K562 (cell line): ENCODE data around the gene ZFP36. TPM values are rescaled to one million over a fixed set of nuclear protein-coding genes. Genes with fewer than 3 reads are reported as not detected.

ENCODE experiments used
- ATAC-seq: fragments of 200-7000 bp; cut with Tn5 transposase; 3 replicates; pipeline ENCODE4 v1.9.1; 2020; ENCODE audit warnings: moderate library complexity
- BruUV-seq: library from RNA; stranded (reverse); fragments of 400-500 nt; replicated peaks from 2 replicates; lab custom pipeline; 2021; lab: Mats Ljungman, UMichigan
- CTCF ChIA-PET: fragments of 300-600 bp; formaldehyde crosslinking; extraction: SDS; loops from one replicate; lab custom pipeline; 2021; ENCODE audit warnings: low intra/inter-chr PET ratio; lab: Yijun Ruan, JAX
- POLR2A ChIA-PET: fragments of 300-600, 350-650 bp; sonication (Branson Sonifier 250); formaldehyde crosslinking; extraction: SDS; loops from one replicate; lab custom pipeline; 2021; ENCODE audit warnings: antibody characterized with exemption, inconsistent platforms; lab: Yijun Ruan, JAX
- DNase-seq, 4 experiments: peaks; one replicate each; pipeline versions ENCODE4 v3.0.0 to v3.0.0-alpha.2; 2011 to 2018; ENCODE audit warnings: low spot score in 3 of 4, mixed read lengths in 3 of 4; ENCODE audit errors: extremely low read depth in 1 of 4
- FAIRE-seq: peaks from 2 replicates; lab custom pipeline; 2011; peaks lifted over from hg19 to GRCh38; lab: Jason Lieb, UNC
- H2AFZ ChIP-seq: 2 replicates; pipeline ENCODE4 v1.6.0; 2011; ENCODE audit warnings: low read depth, low read length, control low read depth, inconsistent platforms
- H3K27ac ChIP-seq: fragments of 200-600 bp; 3 replicates; pipeline ENCODE4 v1.8.0; 2011; ENCODE audit warnings: low read depth, mild to moderate bottlenecking, control low read depth, inconsistent platforms, low read length, moderate library complexity, mixed read lengths; ENCODE audit errors: extremely low read depth
- H3K27me3 ChIP-seq, 2 experiments: fragments of 300-600 bp in 1 of 2; 2 replicates in 1 of 2; 3 replicates in 1 of 2; pipeline versions ENCODE4 v1.6.0 to v1.8.0; 2011; ENCODE audit warnings: inconsistent platforms in 2 of 2, low read length in 2 of 2, mild to moderate bottlenecking in 1 of 2, mixed read lengths in 1 of 2, moderate library complexity in 1 of 2; ENCODE audit not compliant: control insufficient read depth in 2 of 2, insufficient read depth in 2 of 2
- H3K36me3 ChIP-seq: fragments of 300-600 bp; 3 replicates; pipeline ENCODE4 v1.8.0; 2011; ENCODE audit warnings: mild to moderate bottlenecking, low read length, inconsistent platforms; ENCODE audit not compliant: control insufficient read depth, insufficient read depth
- H3K4me1 ChIP-seq, 2 experiments: fragments of 200-600 bp in 1 of 2; replicated peaks in 1 of 2; 2 replicates in 1 of 2; 3 replicates in 1 of 2; pipeline versions ENCODE4 v1.5.1 to v1.8.0; 2011; ENCODE audit warnings: inconsistent platforms in 2 of 2, low read length in 2 of 2, mild to moderate bottlenecking in 1 of 2, mixed read lengths in 1 of 2, moderate library complexity in 1 of 2; ENCODE audit not compliant: control insufficient read depth in 2 of 2, insufficient read depth in 2 of 2
- H3K4me2 ChIP-seq: 2 replicates; pipeline ENCODE4 v1.6.1; 2011; ENCODE audit warnings: low read length, control low read depth, inconsistent platforms, mixed read lengths; ENCODE audit not compliant: insufficient read depth
- H3K4me3 ChIP-seq: fragments of 200-600 bp; sonication (generic), shearing (Covaris generic); 2 replicates; pipeline ENCODE4 v1.5.1; 2016; ENCODE audit warnings: control low read depth, inconsistent platforms
- H3K79me2 ChIP-seq: fragments of 200-600 bp; 3 replicates; pipeline ENCODE4 v1.8.0; 2011; ENCODE audit warnings: low read length, inconsistent platforms; ENCODE audit not compliant: control insufficient read depth, insufficient read depth
- H3K9ac ChIP-seq, 2 experiments: 2 replicates each; pipeline versions ENCODE4 v1.6.0 to v1.6.1; 2011; ENCODE audit warnings: low read depth in 2 of 2, low read length in 2 of 2, control low read depth in 1 of 2, inconsistent platforms in 1 of 2, mild to moderate bottlenecking in 1 of 2, mixed read lengths in 1 of 2; ENCODE audit not compliant: insufficient read depth in 1 of 2
- H3K9me1 ChIP-seq: one replicate; pipeline ENCODE4 v1.6.0; 2011; ENCODE audit warnings: inconsistent platforms, mild to moderate bottlenecking, low read length, moderate library complexity; ENCODE audit not compliant: control insufficient read depth, insufficient read depth
- H3K9me3 ChIP-seq: replicated peaks from 2 replicates; pipeline ENCODE4 v1.5.1; 2011; ENCODE audit warnings: low read depth, low read length, inconsistent platforms; ENCODE audit not compliant: control insufficient read depth, insufficient read depth
- H4K20me1 ChIP-seq: replicated peaks from 2 replicates; pipeline ENCODE4 v1.6.1; 2011; ENCODE audit warnings: low read length, inconsistent platforms, mixed read lengths; ENCODE audit not compliant: control insufficient read depth, insufficient read depth
- ASH1L ChIP-seq: fragments of 450-650 bp; IDR thresholded peaks from 2 replicates; pipeline ENCODE4 v1.6.1; 2018; ENCODE audit warnings: borderline replicate concordance, mild to moderate bottlenecking, low read depth; ENCODE audit not compliant: partially characterized antibody
- C11orf30 ChIP-seq: fragments of 450-650 bp; IDR thresholded peaks from 2 replicates; pipeline ENCODE4 v1.6.1; 2016; ENCODE audit warnings: low read depth, mild to moderate bottlenecking
- CAMTA2 ChIP-seq: fragments of 250-450 bp; sonication (Bioruptor Pico); conservative IDR thresholded peaks from 2 replicates; pipeline ENCODE4 v1.5.1; 2022
- MAFG ChIP-seq: fragments of 450-650 bp; conservative IDR thresholded peaks from 2 replicates; pipeline ENCODE4 v1.6.1; 2016; ENCODE audit warnings: missing genetic modification characterization, missing compliant biosample characterization
- NUFIP1 ChIP-seq: fragments of 450-650 bp; IDR thresholded peaks from 2 replicates; pipeline ENCODE4 v1.6.1; 2018; ENCODE audit not compliant: partially characterized antibody
- RBFOX2 ChIP-seq: fragments of 200-400 bp; formaldehyde crosslinking; IDR thresholded peaks from 2 replicates; pipeline ENCODE4 v1.6.1; 2017; ENCODE audit warnings: low read depth, mild to moderate bottlenecking, low read length, moderate library complexity
- SLC30A9 ChIP-seq: fragments of 250-450 bp; sonication (Bioruptor Pico); IDR thresholded peaks from 2 replicates; pipeline ENCODE4 v1.8.0; 2022; ENCODE audit warnings: mild to moderate bottlenecking, moderate library complexity
- ZBTB33 ChIP-seq: sonication (generic); formaldehyde crosslinking; IDR thresholded peaks from 2 replicates; pipeline ENCODE4 v1.8.1; 2023; ENCODE audit warnings: mild to moderate bottlenecking, missing genetic modification reagents
- ZNF280A ChIP-seq: fragments of 450-650 bp; IDR thresholded peaks from 2 replicates; pipeline ENCODE4 v1.6.1; 2018; ENCODE audit warnings: mild to moderate bottlenecking, low read depth; ENCODE audit not compliant: partially characterized antibody
- ZNF316 ChIP-seq: fragments of 450-650 bp; IDR thresholded peaks from 2 replicates; pipeline ENCODE4 v1.6.1; 2016
- WGBS: fragments of 100-300 bp; shearing (Covaris generic); methylation state at CpG from one replicate; pipeline ENCODE4 v1.1.6; 2016; ENCODE audit warnings: low coverage, mixed read lengths; ENCODE audit not compliant: insufficient coverage; ENCODE audit errors: missing lambda C conversion rate; 5-methylcytosine and 5-hydroxymethylcytosine counted together
- in situ Hi-C: fragments of 300-500 bp; cut with MboI; formaldehyde crosslinking; loops from 4 replicates; pipeline ENCODE4 v1.15.0; 2018; ENCODE audit warnings: inconsistent platforms, mixed read lengths
- intact Hi-C: fragments of 100-400 bp; cut with micrococcal nuclease; formaldehyde crosslinking; loops from 2 replicates; pipeline ENCODE4 v1.14.2; 2022
- polyA plus RNA-seq, 8 experiments: library from polyadenylated mRNA; depleted of rRNA in 4 of 8; stranded (reverse) in 5 of 8; unstranded in 3 of 8; fragments of >200 nt; fragmentation: Nextera tagmentation in 2 of 8; fragmentation: Illumina TruSeq in 1 of 8; extraction: Ambion mirVana in 2 of 8; extraction: Trizol in 1 of 8; gene quantifications; 2 replicates each; pipeline versions ENCODE4 v1.2.1 to v1.2.3, GENCODE V29; 2011 to 2014; ENCODE audit warnings: inconsistent platforms in 1 of 8, missing spikeins in 1 of 8
- total RNA-seq, 7 experiments: library from RNA; depleted of rRNA in 6 of 7; stranded (reverse); fragments of >200 nt in 6 of 7; fragmentation: Illumina TruSeq in 2 of 7; extraction: Trizol in 2 of 7; gene quantifications; 2 replicates each; pipeline versions ENCODE4 v1.2.1 to v1.2.3, GENCODE V29; 2011 to 2021; ENCODE audit warnings: low replicate concordance in 1 of 7

The ZFP36 gene
- total and polyA plus RNA-seq, 9 of the 15 experiments (the other 6 are each of a cell fraction or from before 2014, with no cell fraction given), result 1.0 to 20.1 (median 3.5) TPM

- no peak overlapping the region for H3K4me2 ChIP-seq
- no peaks in the 10 kb centered on the region for H3K27me3 ChIP-seq
- FAIRE-seq (no peak), ATAC-seq (peak; percentile 11; the same call in 1 of the 3 replicates), DNase-seq (no peak)
- peaks cover 0 to 23% of the 10 kb centered on the region in 2 experiments; a peak in 2 of 5 replicates for H3K4me1 ChIP-seq
- H3K79me2 ChIP-seq, result no peaks in the 10 kb centered on the region
- no peaks in the 10 kb centered on the region for H3K9me1 ChIP-seq
- peaks cover 37% of the 10 kb centered on the region; the same call in 2 of the 3 replicates for H3K36me3 ChIP-seq
- no peaks in the 10 kb centered on the region for H4K20me1 ChIP-seq
- no TSS peak for BruUV-seq
- ChIA-PET CTCF (no interaction called here), POLR2A (interaction anchor here (9.1 kb wide), 1 partner anchor 13 kb away, joined by 141 read pairs; the partner anchor contains the start of gene RPS16)
- no peaks in the 10 kb centered on the region for H3K9me3 ChIP-seq
- 0 out of 4 replicates have a peak overlapping the region, but pooled peaks of 1 of the 2 experiments have one; percentile 1 for H3K9ac ChIP-seq
- 87% methylated on average over 10 of the region's 15 CpGs for WGBS
- no peak overlapping the region for H3K27ac ChIP-seq
- no peak overlapping the region for H3K4me3 ChIP-seq
- intact Hi-C loops, result no loop called here
- in situ Hi-C loops, result no loop called here
- no peak overlapping the region for H2AFZ ChIP-seq
- no peak for TF ChIP-seq NUFIP1
- TF ChIP-seq RBFOX2, result peak; percentile 36; the same call in 1 of the 2 replicates
These were observed 14.1 kb downstream of the ZFP36 start for GRCh38 chr19:39420769-39421168.

GRCh38 chr19:39422020-39422419 is 15.4 kb downstream of the ZFP36 start:
- FAIRE-seq, result no peak
- H3K36me3 ChIP-seq, result peaks cover 30% of the 10 kb centered on the region; the same call in 2 of the 3 replicates
- no peak overlapping the region for H3K4me3 ChIP-seq
- peaks cover 0 to 13% of the 10 kb centered on the region in 2 experiments; a peak in 1 of 5 replicates for H3K4me1 ChIP-seq
- no peaks in the 10 kb centered on the region for H3K9me1 ChIP-seq
- no peaks in the 10 kb centered on the region for H3K9me3 ChIP-seq
- no peak for ATAC-seq
- no peaks in the 10 kb centered on the region for H4K20me1 ChIP-seq
- no peak overlapping the region for H3K27ac ChIP-seq
- ChIA-PET CTCF (no interaction called here), POLR2A (interaction anchor here (9.1 kb wide), 1 partner anchor 11 kb away, joined by 141 read pairs; the partner anchor contains the start of gene RPS16)
- no peak overlapping the region for H2AFZ ChIP-seq
- H3K79me2 ChIP-seq, result no peaks in the 10 kb centered on the region
- no peaks in the 10 kb centered on the region for H3K27me3 ChIP-seq
- WGBS, result 98% methylated on average over 5 of the region's 5 CpGs
- in situ Hi-C loops (no loop called here), intact Hi-C loops (no loop called here)
- H3K4me2 ChIP-seq, result no peak overlapping the region
- no peak for DNase-seq
- BruUV-seq, result no TSS peak
- H3K9ac ChIP-seq, result no peak overlapping the region
- TF ChIP-seq ASH1L (no peak), ZNF280A (no peak), ZNF316 (peak; percentile 55), CAMTA2 (CRISPR knock-in tag) (no peak), ZBTB33 (peak; percentile 52; the same call in 1 of the 2 replicates), MAFG (tag) (peak; percentile 37; the same call in 1 of the 2 replicates), C11orf30 (0 out of 2 replicates have a peak, but pooled peaks have one; percentile 30), SLC30A9 (CRISPR knock-in tag) (no peak)
